ENCODE data around the gene TPD52L2. TPM values are rescaled to one million over a fixed set of nuclear protein-coding genes. Genes with fewer than 3 reads are reported as not detected.

The TPD52L2 gene
- total RNA-seq, 1 donor from 2014 or later: 112 TPM

GRCh38 chr20:63843222-63843621 is 21.8 kb upstream of the TPD52L2 start:
- no peak for DNase-seq (ENCODE audit: low read depth)
- TF ChIP-seq CTCF (conservative IDR thresholded peaks at IDR 0.05; ENCODE audit: low read depth, low read length): no peak
- H3K4me3 ChIP-seq (ENCODE audit: low read depth, low read length): no peak overlapping the region

GRCh38 chr20:63843778-63844177 is 21.3 kb upstream of the TPD52L2 start:
- no peak for TF ChIP-seq CTCF (conservative IDR thresholded peaks at IDR 0.05; ENCODE audit: low read depth, low read length)
- no peak for DNase-seq (ENCODE audit: low read depth)
- H3K4me3 ChIP-seq (ENCODE audit: low read depth, low read length): no peak overlapping the region

- no peak for DNase-seq (ENCODE audit: low read depth)
- no peak for TF ChIP-seq CTCF (conservative IDR thresholded peaks at IDR 0.05; ENCODE audit: low read depth, low read length)
Observed at GRCh38 chr20:63844511-63844991, 20.5 kb upstream of the TPD52L2 start.

GRCh38 chr20:63846128-63846771 is 18.8 kb upstream of the TPD52L2 start:
- no peak for DNase-seq (ENCODE audit: low read depth)
- TF ChIP-seq CTCF (conservative IDR thresholded peaks at IDR 0.05; ENCODE audit: low read depth, low read length): no peak
- H3K4me3 ChIP-seq (ENCODE audit: low read depth, low read length): no peak overlapping the region

More at GRCh38 chr20:63844511-63844991, 20.5 kb upstream of the TPD52L2 start:
- H3K4me3 ChIP-seq (ENCODE audit: low read depth, low read length): no peak overlapping the region

GRCh38 chr20:63846888-63847236 is 18.2 kb upstream of the TPD52L2 start:
- TF ChIP-seq CTCF (conservative IDR thresholded peaks at IDR 0.05; ENCODE audit: low read depth, low read length): no peak

GRCh38 chr20:63847237-63848002 is 17.6 kb upstream of the TPD52L2 start:
- no peak overlapping the region for H3K4me3 ChIP-seq (ENCODE audit: low read depth, low read length)
- DNase-seq (ENCODE audit: low read depth): no peak
- TF ChIP-seq CTCF (conservative IDR thresholded peaks at IDR 0.05; ENCODE audit: low read depth, low read length): no peak

More at GRCh38 chr20:63846888-63847236, 18.2 kb upstream of the TPD52L2 start:
- H3K4me3 ChIP-seq (ENCODE audit: low read depth, low read length): no peak overlapping the region
- no peak for DNase-seq (ENCODE audit: low read depth)
